NCI-H1930 (cell line): ENCODE measurements around the gene NRG3.

Source experiments
- DNase-seq, 2 experiments: peaks; one replicate each; lab custom pipeline; 2025; lab: John Stamatoyannopoulos, UW

Gene NRG3

DNA sequence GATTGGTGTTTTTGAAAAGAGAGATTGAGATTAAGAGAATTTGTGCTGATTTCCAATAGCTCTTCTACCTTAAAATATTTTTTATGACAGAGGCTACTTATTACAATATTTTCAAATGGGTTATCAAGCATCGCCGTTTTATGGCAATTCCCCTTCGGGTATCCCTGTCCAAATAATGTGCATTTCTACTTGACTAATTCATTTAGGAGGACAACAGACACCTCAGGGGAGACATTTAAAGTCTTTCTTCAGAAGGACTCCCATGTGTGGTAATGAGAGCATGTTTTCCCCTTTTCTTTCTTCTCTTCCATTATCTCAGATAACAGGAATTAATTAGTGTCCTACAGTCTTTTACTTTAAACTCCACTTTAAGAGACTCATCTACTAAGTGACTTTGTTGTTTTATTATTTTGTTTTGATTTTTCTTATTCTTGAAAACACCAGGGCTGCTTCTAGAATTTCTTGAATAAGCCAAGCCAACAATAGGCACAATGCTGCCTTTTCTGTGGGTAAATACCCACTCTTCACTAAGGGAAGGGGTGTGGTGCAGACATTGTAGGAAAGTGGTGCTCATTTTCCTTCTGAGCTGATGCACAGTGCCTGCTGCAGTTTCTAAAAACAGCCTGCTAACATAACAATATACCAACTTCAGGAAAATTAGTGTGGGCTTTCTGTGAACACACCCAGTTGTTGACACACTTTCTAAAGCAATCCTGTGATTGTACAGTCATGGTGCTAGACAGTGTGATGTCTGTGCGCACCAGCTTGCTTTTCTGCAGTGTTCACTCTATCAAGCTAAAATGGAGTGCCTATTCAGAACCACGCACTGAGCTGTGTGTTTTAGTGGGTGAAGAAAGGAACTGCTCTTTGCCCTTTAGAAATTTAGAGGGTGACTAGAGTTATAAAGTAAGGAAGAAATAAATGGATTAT, 597.7 kb downstream of the NRG3 start:
- no peak for DNase-seq

- no peak for DNase-seq
Measured at GRCh38 chr10:82477776-82478175, 602.8 kb downstream of the NRG3 start.

GRCh38 chr10:82492647-82493046, 617.7 kb downstream of the NRG3 start:
- DNase-seq = no peak

GRCh38 chr10:82496114-82496513, 621.1 kb downstream of the NRG3 start:
- DNase-seq = no peak

DNA sequence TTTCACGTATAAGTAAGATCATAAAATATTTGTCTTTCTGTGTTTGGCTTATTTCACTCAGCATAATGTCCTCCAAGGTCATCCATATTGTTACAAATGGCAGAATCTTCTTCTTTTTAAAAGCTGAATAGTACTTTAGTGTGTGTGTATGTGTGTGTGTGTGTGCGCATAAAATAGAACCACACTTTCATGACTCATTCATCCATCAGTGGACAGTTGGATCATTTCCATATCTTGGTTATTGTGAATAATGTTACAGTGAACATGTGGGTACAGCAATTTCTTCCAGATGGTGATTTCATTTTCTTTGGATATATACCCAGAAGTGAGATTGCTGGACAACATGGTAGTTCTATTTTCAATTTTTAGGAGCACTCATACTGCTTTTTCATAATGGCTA, 622.4 kb downstream of the NRG3 start:
- DNase-seq = no peak

GRCh38 chr10:82498976-82499375, 624.0 kb downstream of the NRG3 start:
- DNase-seq = no peak

GRCh38 chr10:82505009-82505408, 630.0 kb downstream of the NRG3 start:
- no peak for DNase-seq

GRCh38 chr10:82506680-82507376, 631.8 kb downstream of the NRG3 start:
- DNase-seq = no peak

- DNase-seq = no peak
Measured at GRCh38 chr10:82515256-82515655, 640.3 kb downstream of the NRG3 start.

DNA sequence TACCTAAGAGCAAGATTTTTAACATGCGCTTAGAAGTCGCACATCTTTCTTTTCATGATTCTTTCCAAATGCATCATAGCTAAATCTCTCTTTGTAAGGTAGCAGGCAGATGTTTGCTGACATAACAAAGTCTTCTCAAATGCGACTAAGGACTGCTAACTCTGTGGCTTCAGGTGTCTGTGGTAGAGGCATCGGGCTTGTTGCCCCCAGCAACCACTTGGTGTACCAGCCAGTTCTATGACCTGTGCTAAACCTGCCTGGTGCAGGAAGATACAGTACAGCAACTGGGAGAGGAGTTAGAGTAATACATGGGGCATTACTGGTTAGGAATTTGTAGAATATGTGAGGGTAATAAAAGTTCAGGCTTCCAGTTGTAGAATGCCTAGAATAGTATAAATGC, 654.1 kb downstream of the NRG3 start:
- DNase-seq = peak in 1 of 2 experiments; percentile 2

DNA sequence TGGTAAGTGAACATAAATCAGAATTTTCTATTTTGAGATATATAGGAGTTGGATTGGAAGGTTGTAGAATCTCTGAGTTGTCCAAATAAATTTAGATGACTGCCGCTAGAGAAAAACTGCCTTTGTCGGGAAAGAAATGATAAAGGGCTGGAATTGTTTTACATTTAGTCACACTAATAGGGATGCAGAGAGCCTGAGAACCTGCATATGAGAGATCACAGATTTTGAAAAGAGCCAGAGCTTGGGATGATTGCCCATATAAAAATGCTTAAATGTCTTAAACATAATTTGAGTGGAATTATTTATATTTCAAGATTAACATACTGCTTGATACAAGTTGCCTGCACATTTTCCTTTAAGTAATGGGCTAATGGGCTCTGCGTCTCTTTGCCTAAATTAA, 660.5 kb downstream of the NRG3 start:
- DNase-seq = no peak

DNA sequence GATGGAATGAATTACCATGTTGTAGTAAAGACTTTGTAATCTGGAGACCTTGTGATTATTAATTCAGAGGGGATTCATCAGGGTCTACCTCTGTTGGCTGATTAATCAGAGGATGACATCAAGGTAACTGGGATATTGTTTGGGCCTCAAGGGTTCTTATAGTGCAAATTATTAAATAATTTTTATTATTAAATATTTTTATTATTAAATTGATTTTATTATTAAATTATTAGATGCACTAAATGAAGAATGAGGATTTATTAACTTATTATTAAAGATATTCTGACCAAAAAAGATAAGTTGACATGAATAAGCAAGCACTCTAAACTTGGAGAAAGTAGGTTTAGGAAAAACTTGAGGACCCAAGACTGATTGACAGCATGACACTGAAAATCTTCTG, 661.7 kb downstream of the NRG3 start:
- no peak for DNase-seq

DNA sequence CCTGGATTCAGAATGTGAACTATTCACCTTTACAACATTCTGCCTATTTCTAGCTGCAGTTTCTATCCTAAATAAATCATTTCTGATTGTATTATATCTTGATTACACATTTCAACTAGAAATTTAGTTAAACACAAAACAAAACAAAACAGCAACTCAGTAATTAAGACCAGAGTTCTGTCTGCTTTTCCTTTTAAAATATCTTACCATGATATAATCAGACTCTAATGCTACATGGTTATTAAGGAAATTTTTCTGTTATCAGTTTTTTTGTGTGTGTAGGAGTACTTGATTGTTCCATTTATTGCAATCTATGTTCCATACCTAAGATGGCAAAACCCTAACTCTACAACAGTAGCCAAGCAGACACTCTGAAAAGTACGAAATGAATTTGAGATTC, 663.3 kb downstream of the NRG3 start:
- DNase-seq = no peak

GRCh38 chr10:82543631-82544030, 668.6 kb downstream of the NRG3 start:
- DNase-seq = no peak

- DNase-seq = no peak
Measured at GRCh38 chr10:82544377-82544776, 669.4 kb downstream of the NRG3 start.

- no peak for DNase-seq
Measured at GRCh38 chr10:82551506-82551905, 676.5 kb downstream of the NRG3 start.

DNA sequence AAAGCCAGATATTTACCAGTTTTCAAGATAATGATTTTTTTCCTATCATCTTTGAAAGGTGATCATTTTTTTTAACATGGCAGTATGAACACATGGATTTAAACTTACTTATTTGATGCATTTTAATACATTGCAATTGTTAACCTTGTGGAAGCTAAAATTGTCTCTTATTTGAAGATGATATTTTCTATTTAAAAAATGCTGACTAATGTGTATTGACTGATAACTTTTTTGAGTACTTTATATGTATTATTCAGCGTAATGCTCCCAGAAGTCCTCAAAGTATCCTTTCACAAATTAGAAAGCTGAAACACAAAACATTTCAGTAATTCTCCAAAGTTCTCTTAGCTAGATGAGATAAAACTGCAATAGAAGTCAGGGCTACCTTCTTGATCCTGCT, 677.3 kb downstream of the NRG3 start:
- DNase-seq = no peak

DNA sequence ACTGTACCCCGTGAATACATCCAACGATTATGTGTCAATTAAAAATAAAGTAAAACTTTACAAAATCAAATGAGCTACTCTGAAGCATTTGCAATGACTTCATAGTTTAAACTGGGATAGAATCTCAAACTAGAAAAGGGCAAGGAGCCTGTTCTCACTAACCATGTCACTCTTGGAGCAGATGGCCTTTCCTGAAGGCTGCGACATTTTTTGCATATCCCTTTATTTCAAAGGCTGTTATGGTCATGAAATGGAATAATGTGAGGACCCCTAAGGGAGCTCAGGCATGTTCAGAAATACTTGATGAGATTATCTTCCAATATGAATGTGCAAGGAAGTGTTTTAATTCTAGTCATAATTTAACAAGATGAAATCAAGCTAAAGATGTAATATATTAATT, 679.4 kb downstream of the NRG3 start:
- DNase-seq = no peak

GRCh38 chr10:82558014-82558607, 683.1 kb downstream of the NRG3 start:
- no peak for DNase-seq

DNA sequence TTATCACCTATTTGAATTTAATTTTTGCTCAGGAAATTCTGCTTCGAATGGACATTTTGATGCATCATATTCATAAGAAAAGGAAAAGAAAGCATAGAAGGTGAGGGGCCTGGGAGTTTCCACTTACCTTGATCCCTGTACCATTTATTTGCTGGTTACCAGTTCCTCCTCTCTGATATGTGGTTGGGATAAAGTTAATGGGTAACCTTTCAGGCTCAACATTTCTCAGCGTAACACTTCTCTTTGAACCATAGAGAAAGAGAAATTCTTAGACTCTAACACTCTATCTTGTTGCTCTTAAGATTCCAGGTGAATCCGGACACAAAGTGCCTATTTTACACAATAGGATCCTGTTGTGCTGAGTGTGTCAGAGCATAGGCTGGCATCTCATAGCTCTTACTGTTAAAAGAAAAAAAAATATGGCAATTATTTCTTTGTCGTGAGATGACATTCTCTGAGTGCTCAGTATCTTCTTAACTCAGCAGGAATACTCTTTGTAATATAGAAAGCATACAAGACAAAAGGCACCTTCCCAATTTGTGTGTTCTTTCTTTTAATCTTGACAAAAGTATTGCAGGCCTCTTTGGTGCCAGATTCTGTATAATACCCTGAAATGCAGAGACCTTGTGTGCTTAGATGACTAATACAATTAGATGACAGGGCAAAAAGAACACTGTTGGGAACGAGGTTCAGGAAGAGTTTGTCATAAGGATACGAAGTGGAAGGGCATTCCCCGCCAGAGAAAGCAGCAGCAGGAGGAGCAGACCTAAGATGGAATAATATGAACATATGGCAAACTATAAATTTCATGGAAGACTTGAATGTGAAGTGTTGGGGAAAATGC, 689.6 kb downstream of the NRG3 start:
- DNase-seq = no peak

GRCh38 chr10:82565197-82565575, 690.2 kb downstream of the NRG3 start:
- no peak for DNase-seq

- no peak for DNase-seq
Measured at GRCh38 chr10:82572744-82573143, 697.8 kb downstream of the NRG3 start.
